Activated CD4-positive, alpha-beta T cell treated with anti-CD3 and anti-CD28 coated beads, Interleukin-2, amount 10 ng/mL, durations not matched to agents 24 days and 14 days (primary cell): ENCODE data around the gene IQCH. TPM values are rescaled to one million over a fixed set of nuclear protein-coding genes. Genes with fewer than 3 reads are reported as not detected.

Experiments used
- DNase-seq: peaks from one replicate; pipeline ENCODE4 v3.0.0; 2022
- H3K27ac Mint-ChIP-seq: one replicate; pipeline ENCODE4 v1.8.0; 2022; ENCODE audit warnings: mild to moderate bottlenecking, mixed read lengths
- H3K27me3 Mint-ChIP-seq: one replicate; pipeline ENCODE4 v1.8.0; 2022; ENCODE audit warnings: mixed read lengths
- H3K36me3 Mint-ChIP-seq: one replicate; pipeline ENCODE4 v1.8.0; 2022; ENCODE audit warnings: low read depth, mild to moderate bottlenecking, mixed read lengths
- H3K4me1 Mint-ChIP-seq: one replicate; pipeline ENCODE4 v1.8.0; 2021; ENCODE audit warnings: mixed read lengths
- H3K4me3 Mint-ChIP-seq: one replicate; pipeline ENCODE4 v1.8.0; 2022; ENCODE audit warnings: mild to moderate bottlenecking, moderate library complexity, mixed read lengths
- H3K9me3 Mint-ChIP-seq: one replicate; pipeline ENCODE4 v1.8.0; 2021; ENCODE audit warnings: mixed read lengths
- intact Hi-C: fragments of 100-400 bp; cut with micrococcal nuclease; formaldehyde crosslinking; loops from one replicate; pipeline ENCODE4 v1.15.1; 2023
- total RNA-seq: library from RNA; stranded (reverse); gene quantifications from 2 replicates; pipeline ENCODE4 v1.2.3, GENCODE V29; 2022

The IQCH gene
- total RNA-seq, 1 donor from 2014 or later, result 0.70 TPM

- H3K27me3 Mint-ChIP-seq, result peaks cover 27% of the 10 kb centered on the region
- intact Hi-C loops, result loop anchor here (1.0 kb wide), 1 partner anchor 379 kb away; no protein-coding TSS in a partner anchor
- H3K4me3 Mint-ChIP-seq, result no peak overlapping the region
- no peak overlapping the region for H3K27ac Mint-ChIP-seq
- H3K36me3 Mint-ChIP-seq, result no peaks in the 10 kb centered on the region
- peak; percentile 95 for DNase-seq
- no peaks in the 10 kb centered on the region for H3K4me1 Mint-ChIP-seq
- H3K9me3 Mint-ChIP-seq, result no peaks in the 10 kb centered on the region
Measured at GRCh38 chr15:67456677-67457529, 202.3 kb downstream of the IQCH start.

GRCh38 chr15:67458331-67459029, 203.9 kb downstream of the IQCH start:
- no peak for DNase-seq
- no peaks in the 10 kb centered on the region for H3K36me3 Mint-ChIP-seq
- peaks cover 22% of the 10 kb centered on the region for H3K27me3 Mint-ChIP-seq
- intact Hi-C loops, result no loop called here
- no peak overlapping the region for H3K4me3 Mint-ChIP-seq
- no peaks in the 10 kb centered on the region for H3K9me3 Mint-ChIP-seq
- H3K4me1 Mint-ChIP-seq, result no peaks in the 10 kb centered on the region
- no peak overlapping the region for H3K27ac Mint-ChIP-seq

GRCh38 chr15:67460521-67460920, 205.9 kb downstream of the IQCH start:
- H3K4me3 Mint-ChIP-seq, result no peak overlapping the region
- no peaks in the 10 kb centered on the region for H3K36me3 Mint-ChIP-seq
- no peak overlapping the region for H3K27ac Mint-ChIP-seq
- H3K4me1 Mint-ChIP-seq, result no peaks in the 10 kb centered on the region
- peaks cover 18% of the 10 kb centered on the region for H3K27me3 Mint-ChIP-seq
- H3K9me3 Mint-ChIP-seq, result no peaks in the 10 kb centered on the region
- DNase-seq, result no peak
- intact Hi-C loops, result no loop called here

GRCh38 chr15:67461735-67462134, 207.1 kb downstream of the IQCH start:
- peaks cover 8% of the 10 kb centered on the region for H3K27me3 Mint-ChIP-seq
- H3K36me3 Mint-ChIP-seq, result no peaks in the 10 kb centered on the region
- H3K4me1 Mint-ChIP-seq, result no peaks in the 10 kb centered on the region
- intact Hi-C loops, result no loop called here
- no peak overlapping the region for H3K4me3 Mint-ChIP-seq
- no peak overlapping the region for H3K27ac Mint-ChIP-seq
- no peak for DNase-seq
- no peaks in the 10 kb centered on the region for H3K9me3 Mint-ChIP-seq

GRCh38 chr15:67462875-67463274, 208.3 kb downstream of the IQCH start:
- Mint-ChIP-seq H3K4me1 (no peaks in the 10 kb centered on the region), H3K9me3 (no peaks in the 10 kb centered on the region)
- no peak for DNase-seq

GRCh38 chr15:67463488-67463887, 208.9 kb downstream of the IQCH start:
- intact Hi-C loops, result no loop called here
- H3K36me3 Mint-ChIP-seq, result no peaks in the 10 kb centered on the region
- no peaks in the 10 kb centered on the region for H3K9me3 Mint-ChIP-seq
- H3K4me1 Mint-ChIP-seq, result no peaks in the 10 kb centered on the region
- no peak for DNase-seq
- H3K27me3 Mint-ChIP-seq, result peaks cover 7% of the 10 kb centered on the region
- no peak overlapping the region for H3K27ac Mint-ChIP-seq
- H3K4me3 Mint-ChIP-seq, result no peak overlapping the region

More at GRCh38 chr15:67462875-67463274, 208.3 kb downstream of the IQCH start:
- Mint-ChIP-seq H3K4me3 (no peak overlapping the region), H3K36me3 (no peaks in the 10 kb centered on the region), H3K27ac (no peak overlapping the region), H3K27me3 (peaks cover 7% of the 10 kb centered on the region)
- intact Hi-C loops, result no loop called here

GRCh38 chr15:67465196-67465952, 210.8 kb downstream of the IQCH start:
- Mint-ChIP-seq H3K4me3 (no peak overlapping the region), H3K9me3 (no peaks in the 10 kb centered on the region), H3K4me1 (no peaks in the 10 kb centered on the region), H3K27ac (no peak overlapping the region), H3K36me3 (no peaks in the 10 kb centered on the region), H3K27me3 (peaks cover 5% of the 10 kb centered on the region)
- intact Hi-C loops, result no loop called here
- DNase-seq, result no peak

GRCh38 chr15:67468416-67468815, 213.8 kb downstream of the IQCH start:
- H3K4me1 Mint-ChIP-seq, result no peaks in the 10 kb centered on the region
- no peak for DNase-seq
- H3K27ac Mint-ChIP-seq, result no peak overlapping the region
- no peaks in the 10 kb centered on the region for H3K9me3 Mint-ChIP-seq
- peaks cover 5% of the 10 kb centered on the region for H3K27me3 Mint-ChIP-seq
- H3K36me3 Mint-ChIP-seq, result no peaks in the 10 kb centered on the region
- no peak overlapping the region for H3K4me3 Mint-ChIP-seq
- intact Hi-C loops, result no loop called here

- Mint-ChIP-seq H3K4me1 (no peaks in the 10 kb centered on the region), H3K9me3 (no peaks in the 10 kb centered on the region), H3K4me3 (no peak overlapping the region), H3K27me3 (peaks cover 3% of the 10 kb centered on the region), H3K36me3 (no peaks in the 10 kb centered on the region), H3K27ac (no peak overlapping the region)
- intact Hi-C loops, result no loop called here
- no peak for DNase-seq
Measured at GRCh38 chr15:67469680-67470079, 215.1 kb downstream of the IQCH start.

GRCh38 chr15:67472957-67473356, 218.4 kb downstream of the IQCH start:
- intact Hi-C loops, result no loop called here

GRCh38 chr15:67474405-67475110, 220.0 kb downstream of the IQCH start:
- Mint-ChIP-seq H3K9me3 (no peaks in the 10 kb centered on the region), H3K27me3 (peaks cover 9% of the 10 kb centered on the region), H3K36me3 (no peaks in the 10 kb centered on the region), H3K4me1 (no peaks in the 10 kb centered on the region), H3K27ac (no peak overlapping the region), H3K4me3 (no peak overlapping the region)
- intact Hi-C loops, result no loop called here
- no peak for DNase-seq

More at GRCh38 chr15:67472957-67473356, 218.4 kb downstream of the IQCH start:
- Mint-ChIP-seq H3K4me1 (no peaks in the 10 kb centered on the region), H3K4me3 (no peak overlapping the region), H3K9me3 (no peaks in the 10 kb centered on the region), H3K27me3 (peaks cover 5% of the 10 kb centered on the region), H3K27ac (no peak overlapping the region), H3K36me3 (no peaks in the 10 kb centered on the region)
- peak; percentile 39 for DNase-seq

GRCh38 chr15:67479781-67480505, 225.4 kb downstream of the IQCH start:
- DNase-seq, result peak; percentile 35
- no peaks in the 10 kb centered on the region for H3K36me3 Mint-ChIP-seq
- H3K9me3 Mint-ChIP-seq, result peaks cover 6% of the 10 kb centered on the region
- H3K4me1 Mint-ChIP-seq, result no peaks in the 10 kb centered on the region
- intact Hi-C loops, result no loop called here
- no peak overlapping the region for H3K4me3 Mint-ChIP-seq
- H3K27ac Mint-ChIP-seq, result no peak overlapping the region
- peaks cover 16% of the 10 kb centered on the region for H3K27me3 Mint-ChIP-seq

GRCh38 chr15:67480741-67481140, 226.2 kb downstream of the IQCH start:
- intact Hi-C loops, result no loop called here
- DNase-seq, result no peak
- peaks cover 19% of the 10 kb centered on the region for H3K27me3 Mint-ChIP-seq
- H3K27ac Mint-ChIP-seq, result no peak overlapping the region
- H3K4me3 Mint-ChIP-seq, result no peak overlapping the region
- H3K9me3 Mint-ChIP-seq, result peaks cover 10% of the 10 kb centered on the region
- no peaks in the 10 kb centered on the region for H3K4me1 Mint-ChIP-seq
- H3K36me3 Mint-ChIP-seq, result no peaks in the 10 kb centered on the region
